ENCODE measurements around the gene MEF2B.
"Not testable (repeated sequence)": the region's sequence is repeated elsewhere in the genome, so short reads cannot be mapped to it uniquely, and the experiment has no call there.

Gene MEF2B

GRCh38 chr19:19154768-19155494 is 15.1 kb downstream of the MEF2B start:
- DNase-seq, result no peak

- DNase-seq, result no peak
Measured at GRCh38 chr19:19152668-19153384, 17.2 kb downstream of the MEF2B start.

GRCh38 chr19:19151418-19151817 is 18.6 kb downstream of the MEF2B start:
- DNase-seq, result no peak

GRCh38 chr19:19149435-19149834 is 20.6 kb downstream of the MEF2B start:
- DNase-seq, result no peak

GRCh38 chr19:19148504-19148903 is 21.6 kb downstream of the MEF2B start:
- DNase-seq, result not testable (repeated sequence)

- DNase-seq, result no peak
Measured at GRCh38 chr19:19147344-19147743, 22.7 kb downstream of the MEF2B start.

- no peak for DNase-seq
Measured at GRCh38 chr19:19146865-19147264, 23.2 kb downstream of the MEF2B start.

GRCh38 chr19:19145684-19146608 is 24.1 kb downstream of the MEF2B start:
- DNase-seq, result peak; percentile 27

GRCh38 chr19:19145281-19145680 is 24.8 kb downstream of the MEF2B start:
- DNase-seq, result no peak

- no peak for DNase-seq
Measured at GRCh38 chr19:19142347-19142746, 27.7 kb downstream of the MEF2B start.

- DNase-seq, result no peak
Measured at GRCh38 chr19:19140476-19140875, 29.6 kb downstream of the MEF2B start.

- DNase-seq, result no peak
Measured at GRCh38 chr19:19139876-19140229, 30.2 kb downstream of the MEF2B start.

GRCh38 chr19:19138109-19138981 is 31.7 kb downstream of the MEF2B start, which contains the start of gene TMEM161A:
TMEM161A (minus strand) TSS chr19:19138478; CDS start chr19:19138428, 50 bp downstream.
- peak; percentile 91 for DNase-seq

GRCh38 chr19:19137556-19138108 is 32.4 kb downstream of the MEF2B start:
- DNase-seq, result no peak

GRCh38 chr19:19135713-19136112 is 34.4 kb downstream of the MEF2B start:
- DNase-seq, result not testable (repeated sequence)

GRCh38 chr19:19134687-19135158 is 35.3 kb downstream of the MEF2B start:
- DNase-seq, result no peak

- DNase-seq, result no peak
Measured at GRCh38 chr19:19133985-19134384, 36.1 kb downstream of the MEF2B start.

- DNase-seq, result no peak
Measured at GRCh38 chr19:19132912-19133311, 37.2 kb downstream of the MEF2B start.

GRCh38 chr19:19131989-19132388 is 38.1 kb downstream of the MEF2B start:
- DNase-seq, result no peak

- DNase-seq, result no peak
Measured at GRCh38 chr19:19126102-19126501, 44.0 kb downstream of the MEF2B start.

- DNase-seq, result no peak
Measured at GRCh38 chr19:19123386-19123785, 46.7 kb downstream of the MEF2B start.

- no peak for DNase-seq
Measured at GRCh38 chr19:19122902-19123301, 47.2 kb downstream of the MEF2B start.

Data from KG1 (cell line).